ENCODE measurements around the gene KLHL14.

The KLHL14 gene

GRCh38 chr18:32763293-32763692 is 9.5 kb downstream of the KLHL14 start:
- in situ Hi-C loops (cut with HindIII; ENCODE audit: low pct_unique_long_range_greater_than_20kb, low sequenced_read_pairs) = no loop called here
- TF ChIP-seq JUND (IDR thresholded peaks at IDR 0.05; ENCODE audit: low read depth) = no peak
- no peak for DNase-seq (ENCODE audit: low read depth in 1 of 2, low spot score in 1 of 2)

- DNase-seq (ENCODE audit: low read depth in 1 of 2, low spot score in 1 of 2) = no peak
- in situ Hi-C loops (cut with HindIII; ENCODE audit: low pct_unique_long_range_greater_than_20kb, low sequenced_read_pairs) = no loop called here
- TF ChIP-seq JUND (IDR thresholded peaks at IDR 0.05; ENCODE audit: low read depth) = no peak
Measured at GRCh38 chr18:32761231-32761630, 11.6 kb downstream of the KLHL14 start.

- no peak for DNase-seq (ENCODE audit: low read depth in 1 of 2, low spot score in 1 of 2)
- in situ Hi-C loops (cut with HindIII; ENCODE audit: low pct_unique_long_range_greater_than_20kb, low sequenced_read_pairs) = no loop called here
- no peak for TF ChIP-seq JUND (IDR thresholded peaks at IDR 0.05; ENCODE audit: low read depth)
Measured at GRCh38 chr18:32760391-32760790, 12.4 kb downstream of the KLHL14 start.

- TF ChIP-seq JUND (IDR thresholded peaks at IDR 0.05; ENCODE audit: low read depth) = no peak
- no peak for DNase-seq (ENCODE audit: low read depth in 1 of 2, low spot score in 1 of 2)
- in situ Hi-C loops (cut with HindIII; ENCODE audit: low pct_unique_long_range_greater_than_20kb, low sequenced_read_pairs) = no loop called here
Measured at GRCh38 chr18:32759611-32760167, 13.1 kb downstream of the KLHL14 start.

GRCh38 chr18:32754508-32755263 is 18.1 kb downstream of the KLHL14 start:
- DNase-seq (ENCODE audit: low read depth in 1 of 2, low spot score in 1 of 2) = no peak
- in situ Hi-C loops (cut with HindIII; ENCODE audit: low pct_unique_long_range_greater_than_20kb, low sequenced_read_pairs) = no loop called here
- no peak for TF ChIP-seq JUND (IDR thresholded peaks at IDR 0.05; ENCODE audit: low read depth)

- in situ Hi-C loops (cut with HindIII; ENCODE audit: low pct_unique_long_range_greater_than_20kb, low sequenced_read_pairs) = no loop called here
- TF ChIP-seq JUND (IDR thresholded peaks at IDR 0.05; ENCODE audit: low read depth) = no peak
- no peak for DNase-seq (ENCODE audit: low read depth in 1 of 2, low spot score in 1 of 2)
Measured at GRCh38 chr18:32753656-32754260, 19.1 kb downstream of the KLHL14 start.

GRCh38 chr18:32750328-32750727 is 22.5 kb downstream of the KLHL14 start:
- DNase-seq (ENCODE audit: low read depth in 1 of 2, low spot score in 1 of 2) = no peak
- no peak for TF ChIP-seq JUND (IDR thresholded peaks at IDR 0.05; ENCODE audit: low read depth)
- in situ Hi-C loops (cut with HindIII; ENCODE audit: low pct_unique_long_range_greater_than_20kb, low sequenced_read_pairs) = no loop called here

- in situ Hi-C loops (cut with HindIII; ENCODE audit: low pct_unique_long_range_greater_than_20kb, low sequenced_read_pairs) = no loop called here
- no peak for TF ChIP-seq JUND (IDR thresholded peaks at IDR 0.05; ENCODE audit: low read depth)
- DNase-seq (ENCODE audit: low read depth in 1 of 2, low spot score in 1 of 2) = no peak
Measured at GRCh38 chr18:32749809-32750208, 23.0 kb downstream of the KLHL14 start.

GRCh38 chr18:32742579-32742978 is 30.2 kb downstream of the KLHL14 start:
- no peak for DNase-seq (ENCODE audit: low read depth in 1 of 2, low spot score in 1 of 2)
- no peak for TF ChIP-seq JUND (IDR thresholded peaks at IDR 0.05; ENCODE audit: low read depth)
- in situ Hi-C loops (cut with HindIII; ENCODE audit: low pct_unique_long_range_greater_than_20kb, low sequenced_read_pairs) = no loop called here

GRCh38 chr18:32735781-32736180 is 37.0 kb downstream of the KLHL14 start:
- no peak for DNase-seq (ENCODE audit: low read depth in 1 of 2, low spot score in 1 of 2)
- in situ Hi-C loops (cut with HindIII; ENCODE audit: low pct_unique_long_range_greater_than_20kb, low sequenced_read_pairs) = no loop called here

GRCh38 chr18:32734442-32734841 is 38.4 kb downstream of the KLHL14 start:
- no peak for TF ChIP-seq JUND (IDR thresholded peaks at IDR 0.05; ENCODE audit: low read depth)
- in situ Hi-C loops (cut with HindIII; ENCODE audit: low pct_unique_long_range_greater_than_20kb, low sequenced_read_pairs) = no loop called here
- DNase-seq (ENCODE audit: low read depth in 1 of 2, low spot score in 1 of 2) = no peak

More at GRCh38 chr18:32735781-32736180, 37.0 kb downstream of the KLHL14 start:
- no peak for TF ChIP-seq JUND (IDR thresholded peaks at IDR 0.05; ENCODE audit: low read depth)

GRCh38 chr18:32732165-32732564 is 40.7 kb downstream of the KLHL14 start:
- in situ Hi-C loops (cut with HindIII; ENCODE audit: low pct_unique_long_range_greater_than_20kb, low sequenced_read_pairs) = no loop called here
- no peak for TF ChIP-seq JUND (IDR thresholded peaks at IDR 0.05; ENCODE audit: low read depth)
- no peak for DNase-seq (ENCODE audit: low read depth in 1 of 2, low spot score in 1 of 2)

GRCh38 chr18:32730620-32731091 is 42.2 kb downstream of the KLHL14 start:
- peak in 1 of 2 experiments; percentile 9 for DNase-seq (ENCODE audit: low read depth in 1 of 2, low spot score in 1 of 2)
- TF ChIP-seq JUND (IDR thresholded peaks at IDR 0.05; ENCODE audit: low read depth) = no peak
- in situ Hi-C loops (cut with HindIII; ENCODE audit: low pct_unique_long_range_greater_than_20kb, low sequenced_read_pairs) = no loop called here
